Astrocyte (in vitro differentiated cells and primary cell): ENCODE data around the gene ZFPM1. TPM values are rescaled to one million over a fixed set of nuclear protein-coding genes. Genes with fewer than 3 reads are reported as not detected.

Experiments used
- DNase-seq: peaks from one replicate; pipeline ENCODE4 v3.0.0-alpha.2; 2010; ENCODE audit warnings: low read depth
- FAIRE-seq: peaks from 2 replicates; lab custom pipeline; 2011; peaks lifted over from hg19 to GRCh38; lab: Jason Lieb, UNC
- H2AFZ ChIP-seq: 2 replicates; pipeline ENCODE4 v1.6.0; 2012; ENCODE audit warnings: low read depth, low read length, inconsistent platforms
- H3K27ac ChIP-seq: 2 replicates; pipeline ENCODE4 v1.5.1; 2011; ENCODE audit warnings: low read depth, low read length, inconsistent platforms
- H3K27me3 ChIP-seq: 2 replicates; pipeline ENCODE4 v1.6.0; 2011; ENCODE audit warnings: low read length, inconsistent platforms; ENCODE audit not compliant: insufficient read depth
- H3K36me3 ChIP-seq: 2 replicates; pipeline ENCODE4 v1.5.1; 2011; ENCODE audit warnings: low read length, inconsistent platforms; ENCODE audit not compliant: insufficient read depth
- H3K4me1 ChIP-seq: 2 replicates; pipeline ENCODE4 v1.5.1; 2011; ENCODE audit warnings: low read length, inconsistent platforms; ENCODE audit not compliant: insufficient read depth
- H3K4me2 ChIP-seq: 2 replicates; pipeline ENCODE4 v1.6.0; 2012; ENCODE audit warnings: low read length, inconsistent platforms
- H3K4me3 ChIP-seq: 2 replicates; pipeline ENCODE4 v1.5.1; 2011; ENCODE audit warnings: low read depth, mild to moderate bottlenecking, low read length, inconsistent platforms; ENCODE audit not compliant: insufficient read depth
- H3K79me2 ChIP-seq: 2 replicates; pipeline ENCODE4 v1.6.0; 2012; ENCODE audit warnings: mild to moderate bottlenecking, low read length, inconsistent platforms; ENCODE audit not compliant: insufficient read depth
- H3K9ac ChIP-seq: 2 replicates; pipeline ENCODE4 v1.6.0; 2012; ENCODE audit warnings: mild to moderate bottlenecking, low read length, inconsistent platforms
- H3K9me3 ChIP-seq: 2 replicates; pipeline ENCODE4 v1.5.1; 2012; ENCODE audit warnings: low read depth, mild to moderate bottlenecking, low read length, inconsistent platforms; ENCODE audit not compliant: insufficient read depth
- H4K20me1 ChIP-seq: 2 replicates; pipeline ENCODE4 v1.6.0; 2012; ENCODE audit warnings: low read length, inconsistent platforms; ENCODE audit not compliant: insufficient read depth
- H3K27ac Mint-ChIP-seq: one replicate; pipeline ENCODE4 v1.8.0; 2021; ENCODE audit warnings: mild to moderate bottlenecking, mixed read lengths; ENCODE audit not compliant: unreplicated experiment
- H3K27me3 Mint-ChIP-seq: one replicate; pipeline ENCODE4 v1.8.0; 2021; ENCODE audit warnings: low read depth, mixed read lengths; ENCODE audit not compliant: unreplicated experiment
- H3K36me3 Mint-ChIP-seq: one replicate; pipeline ENCODE4 v1.8.0; 2021; ENCODE audit warnings: low read depth, mixed read lengths; ENCODE audit not compliant: unreplicated experiment
- H3K4me1 Mint-ChIP-seq: one replicate; pipeline ENCODE4 v1.8.0; 2021; ENCODE audit warnings: low read depth, mixed read lengths; ENCODE audit not compliant: unreplicated experiment
- H3K4me3 Mint-ChIP-seq: one replicate; pipeline ENCODE4 v1.8.0; 2021; ENCODE audit warnings: mild to moderate bottlenecking, moderate library complexity, mixed read lengths; ENCODE audit not compliant: unreplicated experiment
- H3K9me3 Mint-ChIP-seq: one replicate; pipeline ENCODE4 v1.8.0; 2021; ENCODE audit warnings: mild to moderate bottlenecking, mixed read lengths; ENCODE audit not compliant: unreplicated experiment
- EZH2 ChIP-seq: IDR thresholded peaks from 2 replicates; pipeline ENCODE4 v1.6.1; 2012; ENCODE audit warnings: mild to moderate bottlenecking, low read length, inconsistent platforms; ENCODE audit not compliant: insufficient read depth
- total RNA-seq: library from RNA; stranded (reverse); gene quantifications from 2 replicates; pipeline ENCODE4 v1.2.1, GENCODE V29; 2021
- TF ChIP-seq, protein P1 (sequence below): IDR thresholded peaks from 2 replicates; pipeline ENCODE4 v1.5.1; 2011; ENCODE audit warnings: low read depth, mild to moderate bottlenecking, inconsistent platforms, low read length, moderate library complexity; ENCODE audit not compliant: insufficient read depth

Gene ZFPM1
- total RNA-seq, 1 donor from 2014 or later, result 8.6 TPM

- H3K4me1 ChIP-seq, result no peaks in the 10 kb centered on the region
- H3K4me3 ChIP-seq, result no peak overlapping the region
- Mint-ChIP-seq H3K9me3 (no peaks in the 10 kb centered on the region), H3K4me3 (no peak overlapping the region), H3K4me1 (no peaks in the 10 kb centered on the region), H3K27ac (no peak overlapping the region), H3K36me3 (no peaks in the 10 kb centered on the region), H3K27me3 (no peaks in the 10 kb centered on the region)
- FAIRE-seq, result no peak
- no peaks in the 10 kb centered on the region for H3K36me3 ChIP-seq
- H3K79me2 ChIP-seq, result peaks cover 15% of the 10 kb centered on the region
- H3K27ac ChIP-seq, result no peak overlapping the region
- TF ChIP-seq EZH2, result no peak
- TF ChIP-seq, protein P1, sequence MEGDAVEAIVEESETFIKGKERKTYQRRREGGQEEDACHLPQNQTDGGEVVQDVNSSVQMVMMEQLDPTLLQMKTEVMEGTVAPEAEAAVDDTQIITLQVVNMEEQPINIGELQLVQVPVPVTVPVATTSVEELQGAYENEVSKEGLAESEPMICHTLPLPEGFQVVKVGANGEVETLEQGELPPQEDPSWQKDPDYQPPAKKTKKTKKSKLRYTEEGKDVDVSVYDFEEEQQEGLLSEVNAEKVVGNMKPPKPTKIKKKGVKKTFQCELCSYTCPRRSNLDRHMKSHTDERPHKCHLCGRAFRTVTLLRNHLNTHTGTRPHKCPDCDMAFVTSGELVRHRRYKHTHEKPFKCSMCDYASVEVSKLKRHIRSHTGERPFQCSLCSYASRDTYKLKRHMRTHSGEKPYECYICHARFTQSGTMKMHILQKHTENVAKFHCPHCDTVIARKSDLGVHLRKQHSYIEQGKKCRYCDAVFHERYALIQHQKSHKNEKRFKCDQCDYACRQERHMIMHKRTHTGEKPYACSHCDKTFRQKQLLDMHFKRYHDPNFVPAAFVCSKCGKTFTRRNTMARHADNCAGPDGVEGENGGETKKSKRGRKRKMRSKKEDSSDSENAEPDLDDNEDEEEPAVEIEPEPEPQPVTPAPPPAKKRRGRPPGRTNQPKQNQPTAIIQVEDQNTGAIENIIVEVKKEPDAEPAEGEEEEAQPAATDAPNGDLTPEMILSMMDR, result no peak
- no peak overlapping the region for H3K4me2 ChIP-seq
- H3K27me3 ChIP-seq, result no peaks in the 10 kb centered on the region
- DNase-seq, result no peak
- no peak overlapping the region for H2AFZ ChIP-seq
- no peak overlapping the region for H3K9ac ChIP-seq
- peaks cover 82% of the 10 kb centered on the region for H4K20me1 ChIP-seq
- H3K9me3 ChIP-seq, result no peaks in the 10 kb centered on the region
These were observed 14.5 kb downstream of the ZFPM1 start for GRCh38 chr16:88467541-88467944.

DNA sequence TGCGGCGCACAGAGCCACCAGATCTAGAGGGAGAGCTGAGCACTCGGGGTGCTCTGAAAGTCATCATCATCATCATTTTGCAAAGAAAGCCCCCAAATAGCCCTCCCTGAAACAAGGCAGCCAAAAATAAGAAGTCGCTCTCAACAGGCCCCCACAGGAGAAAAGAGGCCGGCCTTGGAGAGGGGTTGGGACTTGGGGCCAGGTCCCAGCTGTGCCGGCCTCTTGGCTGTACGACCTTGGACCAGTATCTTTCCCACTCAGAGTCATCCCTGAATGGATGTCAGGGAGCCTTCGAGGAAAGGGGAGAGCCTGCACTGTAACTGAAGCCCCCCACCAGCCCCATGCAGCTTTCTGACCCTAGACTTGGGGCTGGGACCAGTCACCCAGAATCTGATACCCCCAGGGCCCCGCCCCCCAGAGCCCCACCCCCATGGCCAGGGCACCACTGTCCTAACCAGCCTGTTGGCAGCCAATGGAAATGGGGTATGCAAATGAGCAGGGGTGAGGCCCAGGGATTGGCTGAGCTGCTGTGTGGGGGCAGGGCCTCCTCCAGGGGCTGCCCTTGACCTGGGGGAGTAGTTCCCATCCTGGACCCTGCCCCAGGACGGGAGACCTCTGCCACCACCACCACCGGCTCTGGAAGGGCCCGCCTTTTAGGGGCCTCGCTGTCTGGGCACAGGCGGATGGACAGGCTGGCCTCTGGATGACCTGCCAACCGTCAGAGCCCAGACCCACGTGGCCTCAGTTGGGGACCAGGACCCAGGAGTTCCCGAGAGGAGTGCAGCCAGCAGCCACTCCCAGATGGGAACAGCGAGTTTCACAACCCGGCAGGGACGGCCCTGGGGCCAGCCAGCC is 15.4 kb downstream of the ZFPM1 start:
- Histone ChIP-seq H3K36me3 (no peaks in the 10 kb centered on the region), H4K20me1 (peaks cover 77% of the 10 kb centered on the region), H3K27ac (no peak overlapping the region), H3K27me3 (no peaks in the 10 kb centered on the region), H3K9me3 (no peaks in the 10 kb centered on the region), H3K4me3 (no peak overlapping the region), H3K9ac (no peak overlapping the region), H3K79me2 (peaks cover 6% of the 10 kb centered on the region), H3K4me1 (no peaks in the 10 kb centered on the region), H3K4me2 (no peak overlapping the region), H2AFZ (no peak overlapping the region)
- Mint-ChIP-seq H3K4me3 (no peak overlapping the region), H3K27me3 (no peaks in the 10 kb centered on the region), H3K9me3 (no peaks in the 10 kb centered on the region), H3K36me3 (no peaks in the 10 kb centered on the region), H3K27ac (no peak overlapping the region), H3K4me1 (no peaks in the 10 kb centered on the region)
- DNase-seq, result no peak
- FAIRE-seq, result no peak
- no peak for TF ChIP-seq EZH2
- TF ChIP-seq, protein P1, result no peak
